Skin epidermis (tissue), 12 donors: ENCODE measurements around the gene SLC39A2.

Source experiments
- H3K27ac ChIP-seq, 21 experiments: fragments of 200-600 bp; sonication (generic) in 11 of 21; one replicate each; pipeline ENCODE4 v1.5.0; 2020; ENCODE audit warnings: mild to moderate bottlenecking in 3 of 21, inconsistent platforms in 2 of 21, moderate library complexity in 2 of 21
- H3K4me3 ChIP-seq, 7 experiments: fragments of 200-600 bp; sonication (generic) in 2 of 7; one replicate each; pipeline ENCODE4 v1.5.0; 2020; ENCODE audit warnings: inconsistent platforms in 2 of 7, mild to moderate bottlenecking in 2 of 7, moderate library complexity in 1 of 7

SLC39A2 gene

GRCh38 chr14:21023174-21023573 lies 24.1 kb downstream of the SLC39A2 start:
- H3K4me3 ChIP-seq: peak overlapping the region in 2 of 7 experiments; percentile 54 to 71
- peak overlapping the region in 9 of 21 experiments; percentile 26 to 85 (median 78) for H3K27ac ChIP-seq

GRCh38 chr14:21023817-21024584 lies 24.9 kb downstream of the SLC39A2 start:
- peak overlapping the region in 18 of 21 experiments; percentile 52 to 85 (median 76) for H3K27ac ChIP-seq

DNA sequence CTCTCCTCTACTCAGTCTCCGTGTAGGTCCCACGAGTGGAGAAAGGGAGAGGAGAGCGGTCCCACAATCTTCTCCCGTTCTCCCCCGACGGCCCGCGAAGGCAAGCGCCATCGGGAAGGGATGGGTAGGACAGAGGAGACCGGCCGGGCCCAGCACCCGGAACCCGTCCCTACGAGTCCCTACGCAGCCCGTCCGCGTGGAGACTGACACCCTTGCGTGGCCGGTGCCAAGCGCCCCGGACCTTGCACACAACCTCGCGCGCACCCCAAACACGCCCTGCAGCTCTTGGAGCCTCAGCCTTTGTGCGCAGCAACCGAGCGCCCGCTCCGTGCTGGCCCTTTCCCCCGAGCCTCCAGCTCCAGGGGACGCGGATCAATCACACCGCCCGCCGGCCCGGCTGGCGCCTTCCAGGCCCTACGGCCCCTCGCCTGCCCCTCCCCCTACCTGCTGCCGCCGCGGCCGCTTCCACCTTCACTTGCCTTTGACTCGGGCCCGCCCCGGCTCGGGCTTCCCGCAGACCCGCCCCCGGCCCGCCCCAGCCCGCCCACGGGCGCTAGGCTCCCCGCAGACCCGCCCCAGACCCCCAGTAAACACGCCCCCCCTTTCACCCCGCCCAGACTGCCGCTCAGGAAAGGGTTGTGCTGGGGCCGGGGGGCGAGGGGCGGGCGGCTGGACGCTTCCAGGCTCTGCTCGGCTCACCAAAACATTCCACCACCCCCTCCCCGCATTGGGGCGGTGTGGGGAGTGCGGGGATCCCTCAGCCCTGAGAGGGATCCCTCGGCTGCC lies 25.7 kb downstream of the SLC39A2 start, which contains the start of gene NDRG2:
Gene NDRG2 (minus strand): TSS at position 477 of the 786 bp plus-strand sequence. CDS start 1,746 bp downstream, outside the sequence.
- Histone ChIP-seq H3K27ac (peak within 1 kb of the TSS in 20 of 21 experiments; percentile 3 to 85 (median 76)), H3K4me3 (peak within 1 kb of the TSS; percentile 47 to 74 (median 67))

More at GRCh38 chr14:21023817-21024584, 24.9 kb downstream of the SLC39A2 start:
- H3K4me3 ChIP-seq: peak overlapping the region; percentile 47 to 74 (median 67)

- Histone ChIP-seq H3K27ac (peak overlapping the region in 20 of 21 experiments; percentile 3 to 85 (median 76)), H3K4me3 (peak overlapping the region; percentile 47 to 74 (median 67))
Measured at GRCh38 chr14:21025371-21026273, 26.5 kb downstream of the SLC39A2 start.

DNA sequence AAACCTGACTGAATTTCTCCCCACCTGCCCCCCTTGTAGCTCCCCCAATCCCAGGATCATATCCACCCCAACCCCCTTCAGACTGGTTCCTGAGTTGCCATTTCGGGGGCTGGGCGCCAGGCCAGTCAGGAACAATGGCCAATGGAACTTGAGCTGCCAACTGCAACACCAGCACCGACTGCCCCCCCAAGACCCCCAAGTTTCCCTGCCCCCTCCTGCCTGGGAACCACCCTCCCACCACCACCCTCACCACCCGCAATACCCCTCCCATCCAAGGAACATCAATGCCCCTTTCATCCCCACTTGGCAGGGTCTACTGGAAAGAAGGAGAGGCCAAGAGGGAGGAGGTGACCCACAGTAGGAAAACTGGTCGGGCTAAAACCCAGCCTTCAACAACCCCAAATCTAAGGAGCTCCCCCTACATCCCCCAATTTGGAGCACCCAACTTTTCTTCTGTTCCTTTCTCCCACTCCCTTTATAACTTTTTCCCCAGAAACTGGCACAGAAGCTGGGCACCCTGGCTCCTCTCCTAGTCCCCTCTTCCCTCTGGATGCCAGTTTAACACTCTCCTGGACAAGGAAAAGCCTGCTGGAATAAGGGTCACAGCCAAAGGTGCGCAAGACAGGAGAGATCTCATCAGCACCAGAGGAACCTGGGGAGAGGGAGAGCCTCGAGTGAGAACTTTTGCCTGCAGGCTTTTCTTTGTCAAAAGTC lies 27.3 kb downstream of the SLC39A2 start:
- peak overlapping the region in 10 of 21 experiments; percentile 21 to 85 (median 78) for H3K27ac ChIP-seq
- no peak overlapping the region for H3K4me3 ChIP-seq

- H3K27ac ChIP-seq: peak overlapping the region in 7 of 21 experiments; percentile 21 to 82 (median 76)
- no peak overlapping the region for H3K4me3 ChIP-seq
Measured at GRCh38 chr14:21026988-21027315, 27.9 kb downstream of the SLC39A2 start.

DNA sequence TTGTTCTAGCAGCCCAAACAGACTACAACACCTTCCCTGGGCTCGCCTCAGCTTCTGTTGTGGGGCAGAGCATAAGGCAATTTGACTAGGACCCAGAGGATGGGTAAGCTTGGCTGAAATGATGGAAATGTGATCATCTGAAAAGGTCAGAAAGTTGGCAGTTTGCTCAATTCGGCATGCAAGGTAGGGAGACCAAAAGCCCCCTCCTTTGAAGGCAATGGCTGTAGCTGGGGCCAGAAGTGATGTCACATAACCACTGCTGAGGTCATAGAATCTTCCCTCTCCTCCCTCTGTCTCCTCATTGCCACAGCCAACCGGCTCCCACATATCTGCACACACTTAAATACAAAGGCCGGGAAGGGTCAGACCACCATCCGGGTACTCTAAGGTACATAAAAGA lies 30.8 kb downstream of the SLC39A2 start, which contains the start of gene TPPP2:
Gene TPPP2 (plus strand): TSS at position 301 of the 400 bp plus-strand sequence. CDS start 365 bp downstream, outside the sequence.
- H3K4me3 ChIP-seq: no peak within 1 kb of the TSS
- no peak within 1 kb of the TSS for H3K27ac ChIP-seq

DNA sequence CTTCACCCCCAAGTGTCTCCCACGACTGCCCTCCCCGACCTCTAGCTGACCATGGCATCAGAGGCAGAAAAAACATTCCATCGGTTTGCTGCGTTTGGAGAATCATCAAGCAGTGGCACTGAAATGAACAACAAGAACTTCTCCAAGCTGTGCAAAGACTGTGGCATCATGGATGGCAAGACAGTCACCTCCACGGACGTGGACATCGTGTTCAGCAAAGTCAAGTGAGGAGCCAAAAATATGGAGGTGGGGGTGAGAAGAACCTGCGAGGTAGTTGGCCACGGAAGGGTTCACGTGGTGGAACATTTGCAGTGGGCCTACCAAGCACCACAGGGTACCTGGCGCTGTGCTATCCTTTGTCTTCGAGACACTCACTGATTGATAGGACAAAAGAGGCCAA lies 31.4 kb downstream of the SLC39A2 start:
- Histone ChIP-seq H3K4me3 (no peak overlapping the region), H3K27ac (no peak overlapping the region)

DNA sequence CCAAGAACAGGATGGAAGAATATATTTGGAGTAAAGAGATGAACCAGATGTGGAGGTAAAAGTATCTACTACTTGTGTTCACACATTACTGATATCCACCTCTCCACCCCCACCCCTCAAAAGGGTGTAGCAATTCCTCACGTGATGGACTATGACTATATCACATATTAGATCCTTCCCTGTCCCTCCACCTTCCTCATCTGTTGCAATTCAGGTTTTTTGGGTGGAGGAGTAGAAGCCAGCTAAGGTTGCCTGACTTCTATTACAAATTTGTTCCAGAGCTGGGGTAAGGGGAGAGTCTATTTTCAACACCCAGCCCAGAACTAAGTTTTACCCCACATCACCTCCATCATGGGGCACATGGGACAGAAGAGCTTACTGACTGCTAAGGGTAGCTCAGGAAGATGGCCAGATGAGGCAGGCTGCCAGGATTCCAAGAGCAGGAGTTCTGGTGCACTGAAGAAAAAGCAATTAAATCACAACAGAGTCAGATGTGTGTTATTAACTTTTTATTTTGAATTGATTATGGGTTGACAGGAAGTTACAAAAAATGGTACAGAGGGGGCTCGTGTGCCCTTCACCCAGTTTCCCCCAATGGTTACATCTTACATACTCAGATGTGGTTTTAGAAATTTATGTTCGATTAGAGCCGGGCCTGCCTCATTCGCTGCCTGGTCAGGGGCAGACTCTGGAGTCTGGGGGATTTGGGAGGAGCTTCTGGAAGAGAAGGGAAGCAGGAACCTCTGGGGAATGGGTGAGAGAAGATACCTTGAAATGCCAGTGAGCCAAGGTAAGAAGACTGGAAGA lies 33.4 kb downstream of the SLC39A2 start:
- no peak overlapping the region for H3K4me3 ChIP-seq
- peak overlapping the region in 2 of 21 experiments; percentile 20 to 30 for H3K27ac ChIP-seq

GRCh38 chr14:21033133-21033698 lies 34.1 kb downstream of the SLC39A2 start:
- Histone ChIP-seq H3K27ac (peak overlapping the region in 1 of 21 experiments; percentile 20), H3K4me3 (no peak overlapping the region)

DNA sequence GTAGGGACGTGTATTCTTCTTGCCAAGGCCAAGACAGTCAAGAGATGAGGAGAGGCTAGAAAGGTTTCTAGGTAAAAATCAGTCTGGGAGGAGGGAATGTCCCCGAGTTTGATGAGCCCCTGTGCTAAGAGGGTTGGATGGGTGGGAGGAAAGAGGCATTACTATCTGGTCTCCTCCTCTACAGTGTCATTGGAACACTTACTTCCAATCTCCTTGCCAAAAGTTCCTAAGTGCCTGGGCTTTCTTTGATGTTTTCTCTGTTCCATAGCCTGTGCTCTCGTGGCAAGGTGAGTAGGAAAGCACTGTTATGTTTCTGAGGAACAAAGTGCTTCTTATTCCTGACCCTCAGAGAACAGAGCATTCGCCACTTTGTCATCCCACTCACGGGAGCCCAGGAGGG lies 35.6 kb downstream of the SLC39A2 start, which contains the start of gene RNASE13:
Gene RNASE13 (minus strand): TSS at position 101 of the 400 bp plus-strand sequence. CDS start 519 bp downstream, outside the sequence.
- Histone ChIP-seq H3K4me3 (no peak within 1 kb of the TSS), H3K27ac (no peak within 1 kb of the TSS)

DNA sequence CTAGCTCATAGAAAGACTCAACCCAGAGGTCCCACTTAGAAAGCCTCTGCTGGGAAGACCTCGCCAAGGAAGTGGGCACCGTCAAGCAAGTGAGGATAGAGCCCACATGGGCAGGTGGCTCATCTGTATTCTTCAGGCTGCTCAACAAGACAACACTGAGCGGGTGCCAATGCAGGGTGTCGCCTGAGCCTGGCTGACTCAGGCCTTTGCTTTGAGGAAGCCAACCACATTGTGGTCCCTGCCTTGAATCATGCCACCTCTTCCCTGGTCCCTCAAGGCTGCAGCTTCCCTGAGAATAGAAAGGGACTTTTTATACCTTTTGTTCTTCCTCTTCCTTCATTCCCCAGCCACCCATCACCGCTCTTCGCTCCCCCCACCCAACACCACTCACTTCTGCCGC lies 37.7 kb downstream of the SLC39A2 start:
- Histone ChIP-seq H3K27ac (peak overlapping the region in 1 of 21 experiments; percentile 50), H3K4me3 (no peak overlapping the region)

DNA sequence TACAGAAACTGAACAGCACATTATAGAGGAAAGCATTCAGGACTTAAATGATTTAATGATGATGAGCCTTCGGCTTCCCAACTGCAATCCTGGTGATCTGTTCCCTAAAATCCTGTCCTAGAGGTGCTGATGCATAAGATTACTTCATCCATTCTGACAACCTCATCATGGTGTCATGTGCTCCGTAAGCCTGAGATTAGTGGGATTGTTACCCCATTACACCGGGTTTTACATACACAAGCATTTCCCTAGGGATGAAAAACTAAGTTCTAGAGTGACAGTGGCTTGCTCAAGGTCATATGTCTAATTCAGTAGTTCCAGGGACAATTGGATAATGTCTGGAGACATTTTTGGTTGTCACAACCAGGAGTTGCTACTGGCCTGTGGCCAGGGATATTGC lies 38.1 kb downstream of the SLC39A2 start:
- no peak overlapping the region for H3K4me3 ChIP-seq
- H3K27ac ChIP-seq: peak overlapping the region in 2 of 21 experiments; percentile 0 to 50

GRCh38 chr14:21038441-21039422 lies 39.6 kb downstream of the SLC39A2 start:
- peak overlapping the region in 19 of 21 experiments; percentile 30 to 76 (median 58) for H3K27ac ChIP-seq
- H3K4me3 ChIP-seq: no peak overlapping the region

GRCh38 chr14:21039585-21040369 lies 40.7 kb downstream of the SLC39A2 start:
- Histone ChIP-seq H3K27ac (peak overlapping the region in 19 of 21 experiments; percentile 6 to 76 (median 58)), H3K4me3 (no peak overlapping the region)
